Lower leg skin (tissue), 4 donors: ENCODE results near the gene DNAH14. TPM values are rescaled to one million over a fixed set of nuclear protein-coding genes. Genes with fewer than 3 reads are reported as not detected.
"Not testable (repeated sequence)": the region's sequence is repeated elsewhere in the genome, so short reads cannot be mapped to it uniquely, and the experiment has no call there.

Experiments used
- DNase-seq, 2 donors: peaks; one replicate each; pipeline ENCODE4 v3.0.0-alpha.2; 2019; ENCODE audit warnings: low spot score in 2 of 2
- H3K4me3 ChIP-seq: fragments of 200-600 bp; sonication (generic); 2 replicates; pipeline ENCODE4 v1.5.1; 2017; ENCODE audit warnings: mild to moderate bottlenecking, low read depth; ENCODE audit not compliant: poor library complexity, severe bottlenecking
- CTCF ChIP-seq, 3 donors: fragments of 450-650 bp; IDR thresholded peaks; one replicate each; pipeline ENCODE4 v1.5.1; 2016; ENCODE audit warnings: antibody characterized with exemption in 3 of 3, mild to moderate bottlenecking in 3 of 3, moderate library complexity in 2 of 3
- POLR2A ChIP-seq, 2 donors: fragments of 450-650 bp; IDR thresholded peaks; one replicate each; pipeline ENCODE4 v1.6.1; 2016 to 2017; ENCODE audit warnings: antibody characterized with exemption in 2 of 2, mild to moderate bottlenecking in 1 of 2, moderate library complexity in 1 of 2
- WGBS, 2 donors: methylation state at CpG; one replicate each; pipeline ENCODE4 v1.1.5; 2018; 5-methylcytosine and 5-hydroxymethylcytosine counted together
- intact Hi-C: fragments of 100-400 bp; cut with DNase I; formaldehyde crosslinking; loops from one replicate; pipeline ENCODE4 v1.15.0; 2023; ENCODE audit warnings: low total_unique reads
- total RNA-seq, 4 donors: library from RNA; depleted of rRNA; stranded (reverse); fragments of >200 nt; gene quantifications; one replicate each; pipeline ENCODE4 v1.1.0, GENCODE V29; 2016

The DNAH14 gene
- total RNA-seq, 4 donors from 2014 or later: 0.84 to 3.0 (median 1.8) TPM

GRCh38 chr1:224922404-224923164, 6.9 kb upstream of the DNAH14 start:
- intact Hi-C loops: no loop called here
- DNase-seq: no peak
- no peak overlapping the region for H3K4me3 ChIP-seq
- 37 to 40% methylated on average over 5 of the region's 5 CpGs for WGBS, 2 donors
- no peak for TF ChIP-seq CTCF (IDR thresholded peaks at IDR 0.05)
- TF ChIP-seq POLR2A (IDR thresholded peaks at IDR 0.05): no peak

DNA sequence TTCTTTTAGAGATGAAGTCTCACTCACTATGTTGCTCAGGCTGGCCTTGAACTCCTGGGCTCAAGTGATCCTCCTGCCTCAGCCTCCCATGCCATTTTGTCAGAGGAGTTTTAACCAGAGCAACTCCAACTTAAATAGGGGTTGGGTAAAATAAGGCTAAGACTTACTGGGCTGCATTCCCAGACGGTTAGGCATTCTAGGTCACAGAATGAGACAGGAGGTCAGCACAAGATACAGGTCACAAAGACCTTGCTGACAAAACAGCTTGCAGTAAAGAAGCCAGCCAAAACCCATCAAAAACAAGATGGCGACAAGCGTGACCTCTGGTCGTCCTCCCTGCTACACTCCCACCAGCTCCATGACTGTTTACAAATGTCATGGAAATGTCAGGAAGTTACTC, 5.7 kb upstream of the DNAH14 start:
- no peak for TF ChIP-seq CTCF (IDR thresholded peaks at IDR 0.05)
- TF ChIP-seq POLR2A (IDR thresholded peaks at IDR 0.05): no peak
- WGBS, 2 donors: 72% methylated on average over 4 of the region's 4 CpGs
- DNase-seq: no peak
- intact Hi-C loops: no loop called here
- no peak overlapping the region for H3K4me3 ChIP-seq

- H3K4me3 ChIP-seq, intact Hi-C loops, DNase-seq: not testable (repeated sequence)
- WGBS, 2 donors: 66 to 96% methylated on average over 3 of the region's 3 CpGs
These were observed 1.8 kb upstream of the DNAH14 start for GRCh38 chr1:224927631-224928030.

DNA sequence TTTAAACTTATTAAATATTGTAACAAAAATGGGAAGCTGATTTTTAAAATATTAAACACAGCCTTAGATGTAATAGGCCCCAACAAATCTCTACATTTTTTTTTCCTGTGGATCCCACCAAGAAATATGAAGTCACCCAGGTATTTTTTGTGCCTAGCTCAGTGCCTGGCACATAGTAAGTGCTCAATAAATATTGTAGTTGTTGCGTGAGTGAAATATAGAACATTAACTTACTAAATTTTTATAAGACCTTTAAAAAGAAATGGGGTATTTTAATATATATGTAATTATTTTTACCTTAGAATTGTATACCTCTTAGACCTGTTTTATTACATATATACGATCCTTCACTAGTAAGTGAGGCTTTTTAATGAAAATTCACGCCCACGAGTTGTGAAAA, 569 bp upstream of the DNAH14 start:
- intact Hi-C loops: no loop called here
- DNase-seq: no peak
- 83 to 84% methylated on average over 4 of the region's 4 CpGs for WGBS, 2 donors
- H3K4me3 ChIP-seq: no peak overlapping the region
- TF ChIP-seq POLR2A (IDR thresholded peaks at IDR 0.05) (no peak), CTCF (IDR thresholded peaks at IDR 0.05) (no peak)

DNA sequence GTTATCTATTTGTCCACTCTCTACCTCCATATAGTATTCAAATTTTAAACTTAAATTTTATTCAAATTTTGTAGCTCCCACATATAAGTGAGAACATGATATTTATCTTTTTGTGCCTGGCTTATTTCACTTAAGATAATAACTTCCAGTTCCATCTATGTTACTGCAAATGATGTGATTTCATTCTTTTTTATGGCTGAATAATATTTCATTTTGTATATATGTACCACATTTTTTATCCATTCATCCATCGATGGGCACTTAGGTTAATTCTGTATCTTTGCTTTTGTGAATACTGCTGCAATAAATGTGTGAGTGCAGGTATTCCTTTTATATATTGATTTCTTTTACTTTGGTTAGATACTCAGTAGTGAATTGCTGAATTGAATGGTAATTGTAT, 2.1 kb downstream of the DNAH14 start:
- no peak for DNase-seq
- intact Hi-C loops: no loop called here
- 100% methylated on average over 1 of the region's 1 CpG for WGBS, 2 donors
- H3K4me3 ChIP-seq: no peak overlapping the region
- TF ChIP-seq CTCF (IDR thresholded peaks at IDR 0.05) (no peak), POLR2A (IDR thresholded peaks at IDR 0.05) (no peak)

- intact Hi-C loops: no loop called here
- TF ChIP-seq POLR2A (IDR thresholded peaks at IDR 0.05): no peak
- TF ChIP-seq CTCF (IDR thresholded peaks at IDR 0.05): no peak
- 88 to 97% methylated on average over 1 of the region's 1 CpG for WGBS, 2 donors
- DNase-seq: no peak
- no peak overlapping the region for H3K4me3 ChIP-seq
These were observed 3.3 kb downstream of the DNAH14 start for GRCh38 chr1:224932607-224933249.
